ENCODE results near the gene NUDT16L1.

The NUDT16L1 gene

GRCh38 chr16:4689864-4690704 is 3.3 kb upstream of the NUDT16L1 start:
- DNase-seq: no peak
- H3K27ac ChIP-seq (ENCODE audit: low read depth, low read length): no peak overlapping the region
- WGBS (ENCODE audit: extremely low coverage, insufficient coverage, low lambda C conversion rate): no CpG with 5 or more reads among the region's 31 CpGs

GRCh38 chr16:4690946-4691665 is 2.3 kb upstream of the NUDT16L1 start:
- no peaks in the 10 kb centered on the region for H3K36me3 ChIP-seq (ENCODE audit: control insufficient read depth, insufficient read depth, low read length)

More at GRCh38 chr16:4689864-4690704, 3.3 kb upstream of the NUDT16L1 start:
- H2BK120ac ChIP-seq (ENCODE audit: low read depth, low read length): no peak overlapping the region
- H4K5ac ChIP-seq (ENCODE audit: low read length): no peak overlapping the region
- H3K4me3 ChIP-seq (ENCODE audit: low read length): no peak overlapping the region
- no peak overlapping the region for H3K23ac ChIP-seq (ENCODE audit: low read length)
- H2BK5ac ChIP-seq (ENCODE audit: low read length): no peak overlapping the region
- H2AK5ac ChIP-seq (ENCODE audit: low read length): no peak overlapping the region
- no peaks in the 10 kb centered on the region for H3K36me3 ChIP-seq (ENCODE audit: control insufficient read depth, insufficient read depth, low read length)
- no peak overlapping the region for H3K4me2 ChIP-seq (ENCODE audit: low read length)
- H3K56ac ChIP-seq (ENCODE audit: low read length): no peak overlapping the region
- H3K79me2 ChIP-seq (ENCODE audit: control insufficient read depth, insufficient read depth, low read length): no peaks in the 10 kb centered on the region
- peaks cover 2% of the 10 kb centered on the region for H3K79me1 ChIP-seq (ENCODE audit: low read length)
- no peaks in the 10 kb centered on the region for H3K4me1 ChIP-seq (ENCODE audit: control insufficient read depth, low read depth, low read length)
- no peaks in the 10 kb centered on the region for H3K27me3 ChIP-seq (ENCODE audit: insufficient read depth, low read length, poor library complexity)
- H3K9ac ChIP-seq (ENCODE audit: low read length): no peak overlapping the region
- H4K8ac ChIP-seq (ENCODE audit: low read depth, low read length): no peak overlapping the region
- no peak overlapping the region for H3K4ac ChIP-seq (ENCODE audit: low read depth, low read length)
- H2BK15ac ChIP-seq (replicated peaks; ENCODE audit: low read depth): no peak overlapping the region
- no peak overlapping the region for H3K18ac ChIP-seq (ENCODE audit: low read length)

DNA sequence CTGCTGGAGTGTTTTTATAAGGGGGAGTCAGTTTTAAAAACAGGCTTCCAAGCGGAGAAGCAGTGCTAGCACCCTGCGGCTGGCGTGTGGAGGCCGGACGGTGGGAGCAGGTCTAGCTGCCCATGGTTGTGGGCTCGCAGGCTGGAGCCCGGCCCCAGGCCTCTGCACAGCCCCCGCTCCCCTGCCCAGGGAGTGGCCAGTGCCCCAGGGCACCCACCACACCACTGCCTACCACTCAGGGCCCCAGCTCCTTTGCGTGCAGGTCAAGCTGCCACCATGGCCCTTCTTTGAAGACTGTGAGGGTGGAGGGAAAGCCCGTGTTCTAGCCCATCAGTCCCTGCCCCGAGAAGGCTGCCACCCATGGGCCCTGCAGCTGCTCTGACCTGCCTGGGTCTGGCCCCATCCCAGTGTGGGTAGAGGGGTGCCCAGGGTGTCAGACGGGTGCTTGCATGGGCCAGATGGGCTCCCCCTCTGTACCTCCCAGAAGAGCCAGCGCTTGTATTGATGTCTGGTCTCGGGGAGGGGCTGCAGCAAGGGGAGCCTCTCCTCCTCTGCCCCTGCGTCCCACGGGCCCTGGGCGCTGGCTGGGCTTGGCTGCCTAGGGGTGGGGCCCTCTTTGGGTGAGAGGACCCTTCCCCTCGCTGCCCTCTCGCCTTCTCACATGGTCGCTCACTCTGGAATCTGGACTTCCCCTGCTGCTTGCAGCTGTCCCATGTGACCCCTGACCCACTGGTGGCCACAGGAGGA is 1.5 kb upstream of the NUDT16L1 start:
- no peak overlapping the region for H3K27ac ChIP-seq (ENCODE audit: low read depth, low read length)
- H3K4ac ChIP-seq (ENCODE audit: low read depth, low read length): no peak overlapping the region
- no peak overlapping the region for H2BK15ac ChIP-seq (replicated peaks; ENCODE audit: low read depth)
- no peak overlapping the region for H4K5ac ChIP-seq (ENCODE audit: low read length)
- no peaks in the 10 kb centered on the region for H3K4me1 ChIP-seq (ENCODE audit: control insufficient read depth, low read depth, low read length)
- WGBS (ENCODE audit: extremely low coverage, insufficient coverage, low lambda C conversion rate): no CpG with 5 or more reads among the region's 20 CpGs
- H3K79me2 ChIP-seq (ENCODE audit: control insufficient read depth, insufficient read depth, low read length): no peaks in the 10 kb centered on the region
- H2BK5ac ChIP-seq (ENCODE audit: low read length): no peak overlapping the region
- H2BK120ac ChIP-seq (ENCODE audit: low read depth, low read length): no peak overlapping the region
- no peak overlapping the region for H4K8ac ChIP-seq (ENCODE audit: low read depth, low read length)
- H2AK5ac ChIP-seq (ENCODE audit: low read length): no peak overlapping the region
- H3K56ac ChIP-seq (ENCODE audit: low read length): no peak overlapping the region
- H3K79me1 ChIP-seq (ENCODE audit: low read length): peaks cover 2% of the 10 kb centered on the region
- H3K23ac ChIP-seq (ENCODE audit: low read length): no peak overlapping the region
- no peaks in the 10 kb centered on the region for H3K27me3 ChIP-seq (ENCODE audit: insufficient read depth, low read length, poor library complexity)
- no peak overlapping the region for H3K9ac ChIP-seq (ENCODE audit: low read length)
- H3K36me3 ChIP-seq (ENCODE audit: control insufficient read depth, insufficient read depth, low read length): no peaks in the 10 kb centered on the region
- no peak overlapping the region for H3K4me2 ChIP-seq (ENCODE audit: low read length)
- DNase-seq: no peak
- H3K18ac ChIP-seq (ENCODE audit: low read length): no peak overlapping the region
- H3K4me3 ChIP-seq (ENCODE audit: low read length): no peak overlapping the region

More at GRCh38 chr16:4690946-4691665, 2.3 kb upstream of the NUDT16L1 start:
- H4K5ac ChIP-seq (ENCODE audit: low read length): no peak overlapping the region
- no peak overlapping the region for H3K9ac ChIP-seq (ENCODE audit: low read length)
- no peak overlapping the region for H2BK15ac ChIP-seq (replicated peaks; ENCODE audit: low read depth)
- H3K56ac ChIP-seq (ENCODE audit: low read length): no peak overlapping the region
- no peaks in the 10 kb centered on the region for H3K79me2 ChIP-seq (ENCODE audit: control insufficient read depth, insufficient read depth, low read length)
- no peak overlapping the region for H3K23ac ChIP-seq (ENCODE audit: low read length)
- H4K8ac ChIP-seq (ENCODE audit: low read depth, low read length): no peak overlapping the region
- no peak overlapping the region for H3K18ac ChIP-seq (ENCODE audit: low read length)
- H3K27ac ChIP-seq (ENCODE audit: low read depth, low read length): no peak overlapping the region
- no peaks in the 10 kb centered on the region for H3K4me1 ChIP-seq (ENCODE audit: control insufficient read depth, low read depth, low read length)
- H2AK5ac ChIP-seq (ENCODE audit: low read length): no peak overlapping the region
- H3K79me1 ChIP-seq (ENCODE audit: low read length): peaks cover 2% of the 10 kb centered on the region
- H3K4me3 ChIP-seq (ENCODE audit: low read length): no peak overlapping the region
- H3K27me3 ChIP-seq (ENCODE audit: insufficient read depth, low read length, poor library complexity): no peaks in the 10 kb centered on the region
- no peak overlapping the region for H2BK120ac ChIP-seq (ENCODE audit: low read depth, low read length)
- H3K4ac ChIP-seq (ENCODE audit: low read depth, low read length): no peak overlapping the region
- no peak overlapping the region for H2BK5ac ChIP-seq (ENCODE audit: low read length)
- H3K4me2 ChIP-seq (ENCODE audit: low read length): no peak overlapping the region
- WGBS (ENCODE audit: extremely low coverage, insufficient coverage, low lambda C conversion rate): no CpG with 5 or more reads among the region's 19 CpGs
- no peak for DNase-seq

DNA sequence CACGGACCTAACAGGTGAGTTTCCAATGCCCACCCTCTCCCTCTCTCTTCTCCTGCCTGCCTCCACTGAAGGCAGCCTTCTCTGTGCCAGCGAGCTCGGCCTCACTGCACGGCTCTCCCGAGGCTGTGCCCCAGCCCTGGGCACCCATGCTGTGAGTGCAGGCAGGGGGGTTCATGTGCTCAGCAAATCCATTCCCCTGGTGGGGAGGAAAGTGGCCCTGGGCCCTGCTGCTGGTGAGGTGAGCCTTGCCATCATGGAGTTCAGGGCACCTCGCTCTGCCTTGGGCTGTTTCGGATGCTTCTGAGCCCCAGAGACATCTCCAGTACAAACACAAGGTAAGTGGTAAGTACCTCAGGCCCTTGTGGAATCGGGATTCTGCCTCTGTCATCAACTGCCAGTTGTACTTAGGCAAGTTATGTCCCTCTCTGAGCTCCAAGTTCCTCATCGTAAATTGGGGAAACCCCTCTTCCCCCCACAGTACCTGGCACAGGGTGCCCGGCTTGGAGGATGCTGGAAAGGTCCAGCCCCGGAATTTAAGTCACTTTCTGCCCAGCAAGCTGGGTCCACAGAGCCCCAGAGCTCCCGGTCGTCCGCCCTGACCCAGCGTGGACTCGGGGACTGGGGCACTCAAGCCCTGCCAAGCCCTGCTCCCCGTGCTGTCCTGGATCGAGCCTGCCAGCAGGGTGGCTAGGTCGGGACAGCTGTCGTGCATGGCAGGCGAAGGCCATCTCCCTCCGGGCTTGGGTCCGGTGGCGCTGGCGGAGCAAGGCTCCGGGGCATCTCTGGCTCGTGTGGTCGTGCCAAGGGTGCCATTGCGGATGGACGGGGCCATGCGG is 684 bp upstream of the NUDT16L1 start:
- H4K8ac ChIP-seq (ENCODE audit: low read depth, low read length): no peak overlapping the region
- H2BK120ac ChIP-seq (ENCODE audit: low read depth, low read length): no peak overlapping the region
- H3K4me3 ChIP-seq (ENCODE audit: low read length): no peak overlapping the region
- H2BK5ac ChIP-seq (ENCODE audit: low read length): no peak overlapping the region
- no peak overlapping the region for H3K4ac ChIP-seq (ENCODE audit: low read depth, low read length)
- no peak for DNase-seq
- H2BK15ac ChIP-seq (replicated peaks; ENCODE audit: low read depth): no peak overlapping the region
- H3K36me3 ChIP-seq (ENCODE audit: control insufficient read depth, insufficient read depth, low read length): no peaks in the 10 kb centered on the region
- H3K9ac ChIP-seq (ENCODE audit: low read length): peak overlapping the region; percentile 77
- H3K79me1 ChIP-seq (ENCODE audit: low read length): peaks cover 2% of the 10 kb centered on the region
- no CpG with 5 or more reads among the region's 31 CpGs for WGBS (ENCODE audit: extremely low coverage, insufficient coverage, low lambda C conversion rate)
- H2AK5ac ChIP-seq (ENCODE audit: low read length): no peak overlapping the region
- H3K79me2 ChIP-seq (ENCODE audit: control insufficient read depth, insufficient read depth, low read length): no peaks in the 10 kb centered on the region
- H3K4me2 ChIP-seq (ENCODE audit: low read length): peak overlapping the region; percentile 93
- no peak overlapping the region for H3K18ac ChIP-seq (ENCODE audit: low read length)
- no peak overlapping the region for H3K27ac ChIP-seq (ENCODE audit: low read depth, low read length)
- no peaks in the 10 kb centered on the region for H3K4me1 ChIP-seq (ENCODE audit: control insufficient read depth, low read depth, low read length)
- H3K23ac ChIP-seq (ENCODE audit: low read length): peak overlapping the region; percentile 45
- peak overlapping the region; percentile 82 for H3K56ac ChIP-seq (ENCODE audit: low read length)
- no peaks in the 10 kb centered on the region for H3K27me3 ChIP-seq (ENCODE audit: insufficient read depth, low read length, poor library complexity)
- no peak overlapping the region for H4K5ac ChIP-seq (ENCODE audit: low read length)

DNA sequence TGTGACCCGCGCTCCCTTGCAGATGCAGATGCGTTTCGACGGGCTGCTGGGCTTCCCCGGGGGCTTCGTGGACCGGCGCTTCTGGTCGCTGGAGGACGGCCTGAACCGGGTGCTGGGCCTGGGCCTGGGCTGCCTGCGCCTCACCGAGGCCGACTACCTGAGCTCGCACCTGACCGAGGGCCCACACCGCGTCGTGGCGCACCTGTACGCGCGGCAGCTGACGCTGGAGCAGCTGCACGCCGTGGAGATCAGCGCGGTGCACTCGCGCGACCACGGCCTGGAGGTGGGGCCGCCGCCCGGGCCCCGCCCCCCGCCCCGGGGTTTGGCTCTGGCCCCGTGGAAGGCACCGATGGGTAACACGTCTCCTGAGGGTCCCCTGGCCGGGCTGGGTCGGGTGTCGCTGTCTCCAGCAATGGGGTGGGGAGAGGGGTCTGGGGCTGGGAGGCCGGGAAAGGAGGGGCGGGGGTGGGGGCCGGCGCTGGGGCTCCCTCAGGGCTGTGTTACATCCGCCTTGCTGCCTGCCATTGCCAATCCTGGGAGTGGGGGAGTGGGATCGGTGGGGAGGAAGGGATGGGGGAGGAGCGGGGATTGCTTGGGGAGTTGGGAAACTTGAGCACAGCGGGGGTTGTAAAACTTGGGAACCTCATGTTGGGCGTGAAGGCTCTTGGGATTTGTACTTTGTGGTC is 737 bp downstream of the NUDT16L1 start:
- WGBS (ENCODE audit: extremely low coverage, insufficient coverage, low lambda C conversion rate): no CpG with 5 or more reads among the region's 54 CpGs
- no peak overlapping the region for H4K5ac ChIP-seq (ENCODE audit: low read length)
- peak overlapping the region; percentile 16 for H3K18ac ChIP-seq (ENCODE audit: low read length)
- no peak overlapping the region for H2AK5ac ChIP-seq (ENCODE audit: low read length)
- peak overlapping the region; percentile 42 for H3K27ac ChIP-seq (ENCODE audit: low read depth, low read length)
- no peak overlapping the region for H2BK5ac ChIP-seq (ENCODE audit: low read length)
- H3K27me3 ChIP-seq (ENCODE audit: insufficient read depth, low read length, poor library complexity): no peaks in the 10 kb centered on the region
- no peaks in the 10 kb centered on the region for H3K36me3 ChIP-seq (ENCODE audit: control insufficient read depth, insufficient read depth, low read length)
- H3K4me2 ChIP-seq (ENCODE audit: low read length): peak overlapping the region; percentile 64
- no peak overlapping the region for H2BK120ac ChIP-seq (ENCODE audit: low read depth, low read length)
- H3K4ac ChIP-seq (ENCODE audit: low read depth, low read length): no peak overlapping the region
- H3K9ac ChIP-seq (ENCODE audit: low read length): peak overlapping the region; percentile 92
- no peaks in the 10 kb centered on the region for H3K79me2 ChIP-seq (ENCODE audit: control insufficient read depth, insufficient read depth, low read length)
- H3K23ac ChIP-seq (ENCODE audit: low read length): no peak overlapping the region
- peak overlapping the region; percentile 98 for H3K56ac ChIP-seq (ENCODE audit: low read length)
- H2BK15ac ChIP-seq (replicated peaks; ENCODE audit: low read depth): no peak overlapping the region
- no peak overlapping the region for H4K8ac ChIP-seq (ENCODE audit: low read depth, low read length)
- no peaks in the 10 kb centered on the region for H3K4me1 ChIP-seq (ENCODE audit: control insufficient read depth, low read depth, low read length)
- H3K79me1 ChIP-seq (ENCODE audit: low read length): peaks cover 2% of the 10 kb centered on the region
- DNase-seq: peak; percentile 58
- H3K4me3 ChIP-seq (ENCODE audit: low read length): peak overlapping the region; percentile 93

All from mesendoderm (in vitro differentiated cells).